Neural cell (in vitro differentiated cells): ENCODE measurements around the gene NKD2.

Experiments used
- CTCF ChIP-seq: fragments of 450-650 bp; IDR thresholded peaks from 2 replicates; pipeline ENCODE4 v1.5.1; 2014; ENCODE audit warnings: antibody characterized with exemption, mild to moderate bottlenecking, moderate library complexity; ENCODE audit not compliant: poor library complexity, severe bottlenecking
- RAD21 ChIP-seq: fragments of 450-650 bp; conservative IDR thresholded peaks from 2 replicates; pipeline ENCODE4 v1.6.1; 2014; ENCODE audit warnings: antibody characterized with exemption, mild to moderate bottlenecking, moderate library complexity
- REST ChIP-seq: IDR thresholded peaks from 2 replicates; pipeline ENCODE4 v1.6.1; 2012; ENCODE audit warnings: borderline replicate concordance
- SMC3 ChIP-seq: fragments of 450-650 bp; conservative IDR thresholded peaks from 2 replicates; pipeline ENCODE4 v1.6.1; 2014; ENCODE audit warnings: antibody characterized with exemption, mild to moderate bottlenecking, moderate library complexity; ENCODE audit not compliant: poor library complexity
- TAF1 ChIP-seq: IDR thresholded peaks from 2 replicates; pipeline ENCODE4 v1.6.1; 2012; ENCODE audit warnings: low read depth

GRCh38 chr5:1014781-1015221 is 6.2 kb downstream of the NKD2 start:
- no peak for TF ChIP-seq CTCF
- no peak for TF ChIP-seq REST
- TF ChIP-seq TAF1: no peak
- no peak for TF ChIP-seq SMC3
- TF ChIP-seq RAD21: no peak
